GM19351 (cell line): ENCODE measurements around the gene SLC1A5.

Experiments
- ATAC-seq: cut with Tn5 transposase; IDR thresholded peaks from one replicate; pipeline ENCODE4 v1.9.1; 2021; ENCODE audit warnings: mild to moderate bottlenecking, moderate library complexity; ENCODE audit not compliant: unreplicated experiment

The SLC1A5 gene

GRCh38 chr19:46745030-46745429 lies 43.4 kb downstream of the SLC1A5 start:
- no peak for ATAC-seq

- no peak for ATAC-seq
Observed at GRCh38 chr19:46744005-46744691, 44.2 kb downstream of the SLC1A5 start.

DNA sequence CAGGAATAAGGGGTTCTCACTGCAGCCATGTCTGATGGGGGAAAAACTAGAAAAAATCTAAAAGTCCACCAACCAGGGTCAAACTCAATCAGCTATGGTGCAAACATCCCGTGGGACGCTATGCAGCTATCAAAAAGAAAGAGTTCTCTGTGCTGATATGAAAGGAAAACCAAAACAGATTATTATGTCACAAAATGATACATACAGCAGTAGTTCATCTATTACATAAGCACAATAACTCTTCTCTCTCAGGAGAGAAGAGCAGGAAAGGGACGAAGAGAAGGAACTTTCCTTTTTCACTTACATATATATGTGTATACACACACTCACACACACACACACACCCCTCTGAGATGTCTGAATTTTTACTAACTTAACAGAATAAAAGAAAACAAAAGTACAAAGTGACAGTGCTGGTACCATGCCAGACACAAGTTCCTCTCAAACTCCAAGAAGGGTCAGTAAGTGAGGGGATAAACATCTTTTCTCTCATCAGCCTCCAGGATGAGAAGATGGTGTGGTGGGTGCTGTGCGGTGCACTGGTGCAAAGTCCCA lies 45.4 kb downstream of the SLC1A5 start:
- ATAC-seq: no peak

DNA sequence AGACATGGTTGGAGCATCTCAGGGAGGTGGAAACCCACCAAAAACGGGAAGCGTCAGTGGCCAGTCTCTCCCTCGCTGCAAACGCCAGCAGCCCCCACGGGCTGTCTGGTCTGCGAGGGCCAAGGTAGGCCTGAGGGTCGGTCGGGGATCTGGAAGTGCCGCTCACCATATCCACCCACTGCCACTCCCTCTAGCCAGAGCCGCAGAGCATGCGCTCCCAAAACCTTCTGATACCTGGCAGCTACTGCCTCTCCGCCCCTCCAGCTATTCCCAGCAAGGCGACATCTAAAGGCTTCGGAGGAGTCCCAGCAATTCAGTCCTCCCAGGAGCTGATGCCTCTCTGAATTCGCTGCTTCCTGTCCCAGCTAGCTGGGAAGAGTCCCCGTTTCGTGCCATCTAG lies 46.9 kb downstream of the SLC1A5 start:
- no peak for ATAC-seq

GRCh38 chr19:46739290-46739771 lies 49.1 kb downstream of the SLC1A5 start:
- ATAC-seq: no peak

DNA sequence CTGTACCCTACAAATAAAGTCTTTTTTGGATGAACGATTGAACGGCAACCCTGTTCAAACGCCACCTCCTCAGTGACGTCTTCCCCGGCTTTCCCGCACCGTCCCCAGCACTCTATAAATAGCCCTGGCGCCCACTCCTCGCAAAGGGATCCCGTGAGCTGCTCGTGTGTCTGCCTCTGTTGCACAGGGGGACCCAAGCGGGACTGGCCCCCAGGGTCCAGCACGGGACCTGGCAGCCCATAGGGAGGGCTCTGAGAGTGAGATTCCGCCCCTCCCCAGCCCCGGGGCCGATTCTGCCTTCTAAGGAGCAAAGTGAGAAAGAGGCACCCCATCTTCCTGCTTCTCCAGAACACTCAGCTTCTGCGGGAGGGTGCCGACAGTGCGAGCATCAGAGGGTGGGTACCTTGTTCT lies 50.6 kb downstream of the SLC1A5 start:
- ATAC-seq: no peak

GRCh38 chr19:46737298-46737654 lies 51.1 kb downstream of the SLC1A5 start:
- no peak for ATAC-seq

GRCh38 chr19:46736531-46737297 lies 51.7 kb downstream of the SLC1A5 start:
- ATAC-seq: no peak

DNA sequence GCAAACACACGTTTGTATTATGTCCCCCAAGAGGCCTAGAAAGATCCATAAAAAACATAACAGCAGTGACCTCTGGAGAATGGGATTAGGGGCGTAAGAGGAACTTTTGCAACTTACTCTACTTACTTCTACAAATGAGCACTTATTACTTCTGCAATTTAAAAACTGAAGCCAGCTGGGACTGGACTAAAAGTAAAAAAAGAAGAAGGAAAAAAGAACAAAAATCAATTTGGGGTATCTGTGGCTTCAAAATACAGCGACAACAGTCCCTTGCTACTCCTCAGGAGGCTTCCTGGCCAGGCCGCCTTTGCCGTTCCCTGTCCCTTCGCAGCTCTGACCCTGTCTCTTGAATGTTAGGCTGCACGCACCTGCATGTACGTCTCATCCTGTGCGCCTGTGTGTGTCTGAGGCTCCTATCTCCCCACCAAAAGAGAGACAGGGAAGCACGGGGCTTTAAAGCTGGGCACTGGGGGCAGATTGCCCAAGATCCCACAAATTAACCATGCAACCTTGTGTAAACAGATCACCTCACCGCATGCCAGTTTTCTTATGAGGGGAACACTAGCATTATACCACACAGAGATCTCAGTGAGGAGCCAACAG lies 54.6 kb downstream of the SLC1A5 start:
- ATAC-seq: no peak

DNA sequence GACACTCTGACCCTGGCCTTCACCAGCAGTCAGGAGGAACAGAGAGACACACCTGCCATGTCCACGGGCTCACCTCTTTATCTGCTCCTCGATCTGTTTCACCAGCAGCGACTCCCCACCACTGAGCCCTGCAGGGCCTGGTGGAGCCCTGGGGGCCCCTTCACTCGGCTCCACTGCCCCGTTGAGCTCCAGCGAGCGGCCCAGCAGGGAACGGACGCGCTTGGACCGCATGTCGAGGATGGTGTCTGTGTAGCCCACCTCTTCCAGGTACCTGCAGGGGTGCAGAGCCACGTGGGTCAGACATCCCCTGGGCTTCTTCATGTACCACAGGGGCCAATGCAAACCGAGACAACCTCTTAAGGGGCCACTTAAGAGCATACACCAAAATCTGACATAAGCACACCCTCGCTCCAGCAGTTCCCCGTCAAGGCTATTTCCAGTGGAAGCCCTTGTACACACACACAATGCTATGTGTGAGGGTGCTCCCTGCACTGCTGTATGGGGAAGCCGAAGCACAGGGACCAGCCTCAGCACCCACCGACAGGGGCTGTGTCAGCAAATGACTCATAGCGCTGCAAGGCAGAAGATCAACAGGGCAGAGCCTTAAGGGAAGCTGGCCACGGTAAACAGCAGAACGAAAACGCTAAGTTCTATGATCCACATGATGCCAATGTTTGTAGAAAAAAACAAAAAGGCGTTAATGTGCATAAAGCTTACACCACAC lies 55.3 kb downstream of the SLC1A5 start:
- ATAC-seq: no peak

- no peak for ATAC-seq
Observed at GRCh38 chr19:46732172-46732938, 56.0 kb downstream of the SLC1A5 start.

DNA sequence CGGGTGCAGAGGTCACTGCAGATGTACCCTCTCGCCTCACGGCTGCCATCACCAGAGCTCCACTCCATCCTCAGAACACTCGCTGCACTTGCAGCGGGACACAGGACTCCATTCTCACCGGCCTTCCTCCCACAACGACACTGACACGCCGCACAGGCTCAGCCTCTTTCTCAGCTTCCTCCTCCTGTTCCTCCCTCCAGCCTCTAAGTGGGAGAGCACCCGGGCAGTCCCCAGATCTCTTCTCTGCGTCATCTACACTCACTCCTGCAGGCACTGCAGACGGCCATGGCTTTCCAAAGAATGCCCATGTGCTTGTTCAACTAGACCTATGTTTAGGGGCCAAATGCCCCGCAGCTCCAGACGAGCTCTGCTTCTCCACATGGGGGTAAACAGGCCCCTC lies 56.8 kb downstream of the SLC1A5 start:
- ATAC-seq: no peak

- no peak for ATAC-seq
Observed at GRCh38 chr19:46731007-46731501, 57.3 kb downstream of the SLC1A5 start.

GRCh38 chr19:46730595-46730994 lies 57.8 kb downstream of the SLC1A5 start:
- ATAC-seq: no peak

DNA sequence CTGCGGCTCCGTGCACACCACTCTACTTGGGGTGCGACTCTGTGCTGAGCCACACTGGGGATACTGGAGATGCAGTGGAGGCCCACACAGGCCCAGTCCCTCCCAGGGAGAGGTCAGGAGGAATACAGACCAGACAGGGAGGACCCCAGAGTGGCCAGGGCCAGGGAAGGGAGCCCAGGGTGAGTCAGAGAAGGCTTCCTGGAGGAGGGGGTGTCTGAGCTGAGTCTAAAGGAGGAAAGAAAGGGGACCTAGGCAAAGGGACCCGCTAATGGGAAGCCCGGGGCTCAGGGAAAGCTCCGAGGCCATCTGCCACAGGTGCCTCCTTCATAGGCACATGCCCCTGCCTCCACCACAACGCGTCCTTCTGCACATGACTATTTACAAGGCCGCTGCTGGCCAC lies 58.2 kb downstream of the SLC1A5 start:
- ATAC-seq: no peak

GRCh38 chr19:46729696-46730095 lies 58.7 kb downstream of the SLC1A5 start:
- no peak for ATAC-seq

DNA sequence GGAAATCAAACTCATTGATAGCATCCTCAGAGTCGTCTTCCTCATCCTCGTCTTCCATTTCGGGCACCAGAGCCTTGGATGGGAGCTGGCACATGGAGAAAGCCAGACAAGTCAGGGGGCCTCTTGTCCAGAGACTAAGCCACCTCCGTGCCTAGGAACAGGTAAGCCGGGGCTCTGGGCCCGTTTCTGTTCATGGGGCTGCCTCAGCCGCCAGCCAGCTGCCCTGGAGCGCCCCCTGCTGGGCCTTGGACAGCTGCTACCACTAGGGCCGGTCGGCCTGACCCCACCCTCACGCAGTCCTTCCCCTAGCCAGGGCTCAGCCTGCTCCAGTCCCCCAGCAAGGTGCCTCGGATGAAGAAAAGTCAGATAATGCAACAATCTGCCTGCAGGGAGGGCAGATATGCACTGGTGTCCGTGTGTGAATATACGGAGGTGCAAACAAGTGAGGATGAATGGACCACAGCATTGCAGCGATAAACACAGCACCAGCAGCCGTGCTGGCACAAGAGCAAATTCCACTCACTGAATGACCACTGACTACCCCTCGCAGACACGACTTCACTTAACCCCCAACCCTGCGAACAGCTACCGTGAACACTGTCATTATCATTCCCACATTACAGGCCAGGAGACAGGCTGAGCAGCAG lies 59.6 kb downstream of the SLC1A5 start:
- no peak for ATAC-seq

- ATAC-seq: no peak
Observed at GRCh38 chr19:46728208-46728607, 60.2 kb downstream of the SLC1A5 start.

GRCh38 chr19:46727757-46728156 lies 60.6 kb downstream of the SLC1A5 start:
- no peak for ATAC-seq
